IMR-90 (cell line): ENCODE measurements around the gene PKP4. TPM values are rescaled to one million over a fixed set of nuclear protein-coding genes. Genes with fewer than 3 reads are reported as not detected.

Experiments
- ATAC-seq: fragments of 200-7000 bp; cut with Tn5 transposase; 2 replicates; pipeline ENCODE4 v1.9.1; 2020; ENCODE audit warnings: low read depth, mild to moderate bottlenecking, moderate library complexity
- BruUV-seq: library from RNA; stranded (reverse); fragments of 400-500 nt; replicated peaks from 2 replicates; lab custom pipeline; 2021; lab: Mats Ljungman, UMichigan
- CTCF ChIA-PET: fragments of 300-600 bp; formaldehyde crosslinking; extraction: SDS; loops from one replicate; lab custom pipeline; 2021; ENCODE audit warnings: antibody characterized with exemption; lab: Yijun Ruan, JAX
- POLR2A ChIA-PET: fragments of 300-600 bp; sonication (Branson Sonifier 250); formaldehyde crosslinking; loops from one replicate; lab custom pipeline; 2022; ENCODE audit warnings: antibody characterized with exemption; ENCODE audit not compliant: unreplicated experiment; lab: Charles Lee
- DNase-seq: peaks from one replicate; pipeline ENCODE4 v3.0.0; 2013
- H2AFZ ChIP-seq: replicated peaks from 2 replicates; pipeline ENCODE3; 2013; ENCODE audit warnings: low read length, mild to moderate bottlenecking; ENCODE audit not compliant: poor library complexity
- H2AK5ac ChIP-seq: 2 replicates; pipeline ENCODE4 v1.6.1; 2013; ENCODE audit warnings: low read depth, low read length, inconsistent platforms
- H2AK9ac ChIP-seq: replicated peaks from 2 replicates; pipeline ENCODE3; 2013; ENCODE audit warnings: mild to moderate bottlenecking, low read depth, low read length, moderate library complexity; ENCODE audit not compliant: poor library complexity
- H2BK120ac ChIP-seq: 2 replicates; pipeline ENCODE4 v1.6.1; 2013; ENCODE audit warnings: low read depth, low read length, inconsistent platforms
- H2BK15ac ChIP-seq: 3 replicates; pipeline ENCODE4 v1.6.1; 2013; ENCODE audit warnings: low read depth, low read length, inconsistent platforms
- H2BK20ac ChIP-seq: 2 replicates; pipeline ENCODE4 v1.6.1; 2013; ENCODE audit warnings: low read depth, mild to moderate bottlenecking, inconsistent platforms, low read length, moderate library complexity
- H2BK5ac ChIP-seq: 2 replicates; pipeline ENCODE4 v1.6.1; 2013; ENCODE audit warnings: mild to moderate bottlenecking, low read depth, low read length, inconsistent platforms; ENCODE audit not compliant: poor library complexity, severe bottlenecking
- H3K14ac ChIP-seq: replicated peaks from 2 replicates; pipeline ENCODE4 v1.6.1; 2013; ENCODE audit warnings: low read depth, low read length, inconsistent platforms
- H3K18ac ChIP-seq: 2 replicates; pipeline ENCODE4 v1.6.1; 2013; ENCODE audit warnings: low read depth, low read length, control low read depth
- H3K23ac ChIP-seq: 2 replicates; pipeline ENCODE4 v1.6.1; 2013; ENCODE audit warnings: low read depth, low read length, inconsistent platforms
- H3K27ac ChIP-seq: 2 replicates; pipeline ENCODE4 v1.5.1; 2013; ENCODE audit warnings: mild to moderate bottlenecking, control low read depth, low read length; ENCODE audit not compliant: insufficient read depth
- H3K27me3 ChIP-seq: 2 replicates; pipeline ENCODE4 v1.6.1; 2013; ENCODE audit warnings: low read length; ENCODE audit not compliant: control insufficient read depth, insufficient read depth
- H3K36me3 ChIP-seq: 2 replicates; pipeline ENCODE4 v1.6.1; 2013; ENCODE audit warnings: low read length, mixed read lengths; ENCODE audit not compliant: control insufficient read depth, insufficient read depth
- H3K4ac ChIP-seq: 2 replicates; pipeline ENCODE4 v1.6.1; 2013; ENCODE audit warnings: low read depth, low read length, inconsistent platforms
- H3K4me1 ChIP-seq: 2 replicates; pipeline ENCODE4 v1.6.1; 2013; ENCODE audit warnings: low read length, mixed read lengths; ENCODE audit not compliant: control insufficient read depth, insufficient read depth
- H3K4me2 ChIP-seq: 2 replicates; pipeline ENCODE4 v1.6.1; 2013; ENCODE audit warnings: low read depth, mild to moderate bottlenecking, control low read depth, low read length, moderate library complexity
- H3K4me3 ChIP-seq: 2 replicates; pipeline ENCODE4 v1.5.1; 2013; ENCODE audit warnings: low read depth, mild to moderate bottlenecking, control low read depth, low read length, moderate library complexity; ENCODE audit not compliant: insufficient read depth
- H3K56ac ChIP-seq: 2 replicates; pipeline ENCODE4 v1.6.1; 2013; ENCODE audit warnings: low read length, inconsistent platforms; ENCODE audit not compliant: insufficient read depth; ENCODE audit errors: extremely low read depth
- H3K79me1 ChIP-seq, 2 experiments: 2 replicates each; pipeline ENCODE4 v1.6.1; 2013; ENCODE audit warnings: low read length in 2 of 2, inconsistent platforms in 1 of 2, low read depth in 1 of 2
- H3K9ac ChIP-seq: 2 replicates; pipeline ENCODE4 v1.6.1; 2013; ENCODE audit warnings: low read depth, low read length, control low read depth
- H3K9me1 ChIP-seq: 2 replicates; pipeline ENCODE4 v1.6.1; 2013; ENCODE audit warnings: low read length, inconsistent platforms; ENCODE audit not compliant: insufficient read depth
- H3K9me3 ChIP-seq: 2 replicates; pipeline ENCODE4 v1.6.1; 2013; ENCODE audit warnings: low read length; ENCODE audit not compliant: control insufficient read depth, insufficient read depth
- H4K20me1 ChIP-seq: 2 replicates; pipeline ENCODE4 v1.6.1; 2013; ENCODE audit warnings: low read length, inconsistent platforms; ENCODE audit not compliant: insufficient read depth
- H4K5ac ChIP-seq: 2 replicates; pipeline ENCODE4 v1.6.1; 2013; ENCODE audit warnings: mild to moderate bottlenecking, low read depth, low read length, control low read depth
- H4K8ac ChIP-seq, 2 experiments: 2 replicates each; pipeline ENCODE4 v1.6.1; 2013; ENCODE audit warnings: low read depth in 2 of 2, low read length in 2 of 2, control low read depth in 1 of 2, inconsistent platforms in 1 of 2
- H4K91ac ChIP-seq: 2 replicates; pipeline ENCODE4 v1.6.1; 2013; ENCODE audit warnings: low read depth, low read length, inconsistent platforms; ENCODE audit not compliant: insufficient read depth
- POLR2A ChIP-seq: IDR thresholded peaks from 2 replicates; pipeline ENCODE4 v1.6.1; 2012; ENCODE audit warnings: mild to moderate bottlenecking, low read depth, low read length
- WGBS, 2 experiments: methylation state at CpG; one replicate each; pipeline versions ENCODE4 v1.1.5 to v1.1.7; 2013; ENCODE audit warnings: missing lambda C conversion rate in 2 of 2; ENCODE audit not compliant: insufficient read length in 1 of 2; ENCODE audit errors: extremely low coverage in 2 of 2; 5-methylcytosine and 5-hydroxymethylcytosine counted together
- dilution Hi-C: fragments of 300-500 bp; cut with HindIII; formaldehyde crosslinking; loops from one replicate; pipeline ENCODE4 v1.14.3; 2018; ENCODE audit warnings: low sequenced_read_pairs; ENCODE audit not compliant: unreplicated experiment
- in situ Hi-C: fragments of 300-500 bp; cut with MboI; formaldehyde crosslinking; loops from 3 replicates; pipeline ENCODE4 v1.14.3; 2019; ENCODE audit warnings: low sequenced_read_pairs, inconsistent platforms, mixed read lengths
- intact Hi-C: fragments of 100-400 bp; cut with micrococcal nuclease; formaldehyde crosslinking; loops from 2 replicates; pipeline ENCODE4 v1.10.0; 2022
- polyA plus RNA-seq, 3 experiments: library from polyadenylated mRNA; depleted of rRNA; stranded (reverse); fragments of >200 nt; gene quantifications; 2 replicates each; pipeline ENCODE4 v1.2.3, GENCODE V29; 2012; ENCODE audit warnings: low replicate concordance in 1 of 3
- total RNA-seq: library from RNA; depleted of rRNA; stranded (reverse); fragments of >200 nt; gene quantifications from 2 replicates; pipeline ENCODE4 v1.2.3, GENCODE V29; 2012

The PKP4 gene
- total and polyA plus RNA-seq, 2 of the 4 experiments (the other 2 are of a cell fraction), result 20.1 to 37.8 TPM

- no peak overlapping the region for H2BK20ac ChIP-seq
- no peak overlapping the region for H3K4me2 ChIP-seq
- no peak overlapping the region for H3K27ac ChIP-seq
- in situ Hi-C loops, result no loop called here
- no peak overlapping the region for H3K18ac ChIP-seq
- intact Hi-C loops, result no loop called here
- no peak overlapping the region for H4K8ac ChIP-seq
- dilution Hi-C loops, result no loop called here
- no peak overlapping the region for H3K14ac ChIP-seq
- no peak overlapping the region for H2BK120ac ChIP-seq
- no peak overlapping the region for H2BK5ac ChIP-seq
- TF ChIP-seq POLR2A, result no peak
- ATAC-seq, result no peak
- ChIA-PET CTCF (interaction anchor here (0.6 to 1.4 kb wide), 3 partner anchors 23 to 26 kb away, joined by 3 to 5 read pairs (median 4); no protein-coding TSS in a partner anchor), POLR2A (no interaction called here)
- H2AFZ ChIP-seq, result no peak overlapping the region
- H3K4me3 ChIP-seq, result no peak overlapping the region
- no peak overlapping the region for H3K56ac ChIP-seq
- no peaks in the 10 kb centered on the region for H3K9me1 ChIP-seq
- no peak for DNase-seq
- H3K9ac ChIP-seq, result no peak overlapping the region; the same call in 1 of the 2 replicates
- no peaks in the 10 kb centered on the region for H3K79me1 ChIP-seq
- H4K91ac ChIP-seq, result no peak overlapping the region
- H3K4me1 ChIP-seq, result no peaks in the 10 kb centered on the region
- no peak overlapping the region for H3K4ac ChIP-seq
- no peaks in the 10 kb centered on the region for H3K27me3 ChIP-seq
- no peak overlapping the region for H3K23ac ChIP-seq
- no peaks in the 10 kb centered on the region for H3K9me3 ChIP-seq
- BruUV-seq, result no TSS peak
- H4K20me1 ChIP-seq, result no peaks in the 10 kb centered on the region
- no peak overlapping the region for H2AK5ac ChIP-seq
- no CpG with 5 or more reads among the region's 5 CpGs for whole genome bisulfite sequencing, 2 experiments
- peaks cover 17% of the 10 kb centered on the region for H3K36me3 ChIP-seq
- H4K5ac ChIP-seq, result no peak overlapping the region
- no peak overlapping the region for H2AK9ac ChIP-seq
- no peak overlapping the region for H2BK15ac ChIP-seq
Observed at GRCh38 chr2:158629116-158629515, 172.4 kb downstream of the PKP4 start.
